ENCODE results near the gene DNAJB6.
"Not testable (repeated sequence)": the region's sequence is repeated elsewhere in the genome, so short reads cannot be mapped to it uniquely, and the experiment has no call there.

Gene DNAJB6

GRCh38 chr7:157329447-157329846, 7.4 kb upstream of the DNAJB6 start:
- DNase-seq: no peak

- not testable (repeated sequence) for DNase-seq
Observed at GRCh38 chr7:157330567-157330966, 6.2 kb upstream of the DNAJB6 start.

GRCh38 chr7:157331049-157331448, 5.8 kb upstream of the DNAJB6 start:
- DNase-seq: not testable (repeated sequence)

GRCh38 chr7:157335236-157335635, 1.6 kb upstream of the DNAJB6 start:
- DNase-seq: no peak

- DNase-seq: no peak
Observed at GRCh38 chr7:157335991-157336382, 817 bp upstream of the DNAJB6 start.

- no peak for DNase-seq
Observed at GRCh38 chr7:157337316-157338149, 729 bp downstream of the DNAJB6 start.

GRCh38 chr7:157339777-157340677, 3.2 kb downstream of the DNAJB6 start:
- no peak for DNase-seq

- no peak for DNase-seq
Observed at GRCh38 chr7:157347217-157347904, 10.6 kb downstream of the DNAJB6 start.

GRCh38 chr7:157348548-157348947, 11.7 kb downstream of the DNAJB6 start:
- no peak for DNase-seq

- DNase-seq: peak; percentile 34
Observed at GRCh38 chr7:157352516-157352915, 15.7 kb downstream of the DNAJB6 start.

- no peak for DNase-seq
Observed at GRCh38 chr7:157355784-157356511, 19.1 kb downstream of the DNAJB6 start.

- no peak for DNase-seq
Observed at GRCh38 chr7:157357129-157358040, 20.6 kb downstream of the DNAJB6 start.

- DNase-seq: peak; percentile 52
Observed at GRCh38 chr7:157358041-157358752, 21.4 kb downstream of the DNAJB6 start.

- no peak for DNase-seq
Observed at GRCh38 chr7:157358753-157359096, 21.9 kb downstream of the DNAJB6 start.

GRCh38 chr7:157359581-157359980, 22.8 kb downstream of the DNAJB6 start:
- DNase-seq: no peak

GRCh38 chr7:157360483-157361025, 23.8 kb downstream of the DNAJB6 start:
- DNase-seq: no peak

GRCh38 chr7:157361537-157361936, 24.7 kb downstream of the DNAJB6 start:
- no peak for DNase-seq

GRCh38 chr7:157362729-157363128, 25.9 kb downstream of the DNAJB6 start:
- DNase-seq: no peak

GRCh38 chr7:157366722-157367121, 29.9 kb downstream of the DNAJB6 start:
- DNase-seq: no peak

- no peak for DNase-seq
Observed at GRCh38 chr7:157368955-157369354, 32.2 kb downstream of the DNAJB6 start.

GRCh38 chr7:157370742-157371141, 33.9 kb downstream of the DNAJB6 start:
- DNase-seq: no peak
